ENCODE data around the gene F9. TPM values are rescaled to one million over a fixed set of nuclear protein-coding genes. Genes with fewer than 3 reads are reported as not detected.

F9 gene
- total RNA-seq, 1 donor from 2014 or later: 0.20 TPM

- DNase-seq: no peak
These were observed 69.6 kb downstream of the F9 start for GRCh38 chrX:139600105-139600504.

Other genes with a start within 250 kb of the F9 start
- 0.20 TPM for gene MCF2, start 177.4 kb downstream of the F9 start, total RNA-seq

Measured in skin of body (tissue), 2 donors.